Nephron (organoid): ENCODE measurements around the gene ARNT2.
A peak's percentile ranks its signal among the peaks of the same experiment; 100 is the strongest.

Experiments
- H3K27ac Mint-ChIP-seq, 3 experiments: 2 replicates each; pipeline ENCODE4 v1.8.0; 2020; ENCODE audit warnings: mixed read lengths in 3 of 3, mild to moderate bottlenecking in 2 of 3, moderate library complexity in 1 of 3
- H3K27me3 Mint-ChIP-seq: 2 replicates; pipeline ENCODE4 v1.8.0; 2021; ENCODE audit warnings: low read depth, mild to moderate bottlenecking, moderate library complexity, mixed read lengths
- H3K36me3 Mint-ChIP-seq: 2 replicates; pipeline ENCODE4 v1.8.0; 2020; ENCODE audit warnings: low read depth, mixed read lengths
- H3K4me1 Mint-ChIP-seq: 2 replicates; pipeline ENCODE4 v1.8.0; 2020; ENCODE audit warnings: mixed read lengths
- H3K4me3 Mint-ChIP-seq, 3 experiments: 2 replicates each; pipeline ENCODE4 v1.8.0; 2020; ENCODE audit warnings: mild to moderate bottlenecking in 3 of 3, mixed read lengths in 3 of 3, moderate library complexity in 2 of 3
- H3K9me3 Mint-ChIP-seq: 2 replicates; pipeline ENCODE4 v1.8.0; 2020; ENCODE audit warnings: mixed read lengths
- TF ChIP-seq, protein P1 (sequence below), 3 experiments: fragments of 200-600 bp; sonication (generic); IDR thresholded peaks; one replicate each; pipeline ENCODE4 v1.5.0; 2021; ENCODE audit warnings: antibody characterized with exemption in 3 of 3; ENCODE audit not compliant: unreplicated experiment in 3 of 3

Gene ARNT2

DNA sequence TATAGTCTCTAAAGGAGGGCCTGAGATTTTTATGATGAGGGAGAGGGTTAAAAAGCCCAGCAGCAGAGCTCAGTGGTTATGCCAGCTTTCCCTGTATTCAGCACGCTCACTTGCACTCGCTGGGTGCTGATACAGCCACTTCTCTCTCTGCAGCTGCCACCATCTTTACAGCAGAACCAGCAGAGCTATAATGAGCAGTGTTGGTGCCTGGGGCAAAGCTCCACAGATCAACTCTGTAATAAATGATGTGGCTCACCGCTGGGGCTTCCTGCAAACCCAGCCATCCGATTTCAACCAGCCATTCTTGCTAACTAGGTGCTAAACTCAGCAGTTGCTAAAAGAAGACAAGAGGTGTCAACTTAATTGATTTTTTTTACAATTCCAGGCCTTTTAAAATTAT, 48.0 kb downstream of the ARNT2 start:
- Mint-ChIP-seq H3K27me3 (no peaks in the 10 kb centered on the region), H3K4me3 (no peak overlapping the region), H3K4me1 (peaks cover 16% of the 10 kb centered on the region), H3K9me3 (no peaks in the 10 kb centered on the region), H3K27ac (peak overlapping the region in 1 of 3 experiments; percentile 80), H3K36me3 (peaks cover 16% of the 10 kb centered on the region)
- TF ChIP-seq, protein P1, sequence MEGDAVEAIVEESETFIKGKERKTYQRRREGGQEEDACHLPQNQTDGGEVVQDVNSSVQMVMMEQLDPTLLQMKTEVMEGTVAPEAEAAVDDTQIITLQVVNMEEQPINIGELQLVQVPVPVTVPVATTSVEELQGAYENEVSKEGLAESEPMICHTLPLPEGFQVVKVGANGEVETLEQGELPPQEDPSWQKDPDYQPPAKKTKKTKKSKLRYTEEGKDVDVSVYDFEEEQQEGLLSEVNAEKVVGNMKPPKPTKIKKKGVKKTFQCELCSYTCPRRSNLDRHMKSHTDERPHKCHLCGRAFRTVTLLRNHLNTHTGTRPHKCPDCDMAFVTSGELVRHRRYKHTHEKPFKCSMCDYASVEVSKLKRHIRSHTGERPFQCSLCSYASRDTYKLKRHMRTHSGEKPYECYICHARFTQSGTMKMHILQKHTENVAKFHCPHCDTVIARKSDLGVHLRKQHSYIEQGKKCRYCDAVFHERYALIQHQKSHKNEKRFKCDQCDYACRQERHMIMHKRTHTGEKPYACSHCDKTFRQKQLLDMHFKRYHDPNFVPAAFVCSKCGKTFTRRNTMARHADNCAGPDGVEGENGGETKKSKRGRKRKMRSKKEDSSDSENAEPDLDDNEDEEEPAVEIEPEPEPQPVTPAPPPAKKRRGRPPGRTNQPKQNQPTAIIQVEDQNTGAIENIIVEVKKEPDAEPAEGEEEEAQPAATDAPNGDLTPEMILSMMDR (IDR thresholded peaks at IDR 0.05; ENCODE audit: unreplicated experiment in 3 of 3) = no peak

DNA sequence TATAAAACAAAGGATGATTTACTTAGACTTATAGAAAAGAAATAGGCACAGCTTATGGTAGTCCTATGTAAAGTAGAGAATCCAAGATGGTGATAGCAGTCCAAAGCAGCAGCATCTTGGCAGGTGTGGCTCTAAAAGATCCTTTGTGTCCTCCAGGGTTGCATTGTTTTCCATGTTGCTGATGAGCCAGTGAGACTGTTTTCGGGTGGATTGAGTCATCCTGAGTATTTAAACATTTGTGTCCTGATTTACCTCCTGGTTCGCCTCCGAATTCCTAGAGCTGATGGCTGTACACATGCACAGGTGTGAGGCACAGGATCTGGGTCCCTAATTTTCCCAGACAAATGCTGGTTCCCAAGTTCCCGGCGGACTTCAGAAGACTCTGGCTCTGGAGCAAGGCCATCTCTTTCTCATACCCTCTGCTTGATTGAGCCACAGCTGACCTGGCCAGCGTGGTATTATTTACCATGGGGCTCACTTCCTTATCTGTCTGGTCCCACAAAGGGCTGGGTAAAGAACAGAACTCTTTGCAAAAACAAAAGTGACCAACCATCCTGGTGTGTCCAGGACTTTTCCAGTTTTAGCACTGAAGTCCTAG, 51.0 kb downstream of the ARNT2 start:
- no peak overlapping the region for H3K4me3 Mint-ChIP-seq
- H3K9me3 Mint-ChIP-seq = no peaks in the 10 kb centered on the region

GRCh38 chr15:80455668-80456442, 51.7 kb downstream of the ARNT2 start:
- H3K27ac Mint-ChIP-seq = peak overlapping the region in 1 of 3 experiments; percentile 44

More for the DNA sequence above, 51.0 kb downstream of the ARNT2 start:
- TF ChIP-seq, protein P1 (IDR thresholded peaks at IDR 0.05; ENCODE audit: unreplicated experiment in 3 of 3) = no peak
- H3K36me3 Mint-ChIP-seq = peaks cover 26% of the 10 kb centered on the region
- no peaks in the 10 kb centered on the region for H3K27me3 Mint-ChIP-seq
- H3K27ac Mint-ChIP-seq = no peak overlapping the region
- H3K4me1 Mint-ChIP-seq = peaks cover 36% of the 10 kb centered on the region

GRCh38 chr15:80456517-80457492, 52.6 kb downstream of the ARNT2 start:
- H3K27ac Mint-ChIP-seq = no peak overlapping the region
- H3K4me1 Mint-ChIP-seq = peaks cover 52% of the 10 kb centered on the region
- no peaks in the 10 kb centered on the region for H3K9me3 Mint-ChIP-seq
- peaks cover 34% of the 10 kb centered on the region for H3K36me3 Mint-ChIP-seq
- H3K4me3 Mint-ChIP-seq = no peak overlapping the region
- H3K27me3 Mint-ChIP-seq = no peaks in the 10 kb centered on the region
- TF ChIP-seq, protein P1 (IDR thresholded peaks at IDR 0.05; ENCODE audit: unreplicated experiment in 3 of 3) = no peak

More at GRCh38 chr15:80455668-80456442, 51.7 kb downstream of the ARNT2 start:
- TF ChIP-seq, protein P1 (IDR thresholded peaks at IDR 0.05; ENCODE audit: unreplicated experiment in 3 of 3) = peak; percentile 93 to 97 (median 93)
- H3K4me1 Mint-ChIP-seq = peaks cover 43% of the 10 kb centered on the region
- no peaks in the 10 kb centered on the region for H3K27me3 Mint-ChIP-seq
- no peak overlapping the region for H3K4me3 Mint-ChIP-seq
- no peaks in the 10 kb centered on the region for H3K9me3 Mint-ChIP-seq
- H3K36me3 Mint-ChIP-seq = peaks cover 33% of the 10 kb centered on the region

DNA sequence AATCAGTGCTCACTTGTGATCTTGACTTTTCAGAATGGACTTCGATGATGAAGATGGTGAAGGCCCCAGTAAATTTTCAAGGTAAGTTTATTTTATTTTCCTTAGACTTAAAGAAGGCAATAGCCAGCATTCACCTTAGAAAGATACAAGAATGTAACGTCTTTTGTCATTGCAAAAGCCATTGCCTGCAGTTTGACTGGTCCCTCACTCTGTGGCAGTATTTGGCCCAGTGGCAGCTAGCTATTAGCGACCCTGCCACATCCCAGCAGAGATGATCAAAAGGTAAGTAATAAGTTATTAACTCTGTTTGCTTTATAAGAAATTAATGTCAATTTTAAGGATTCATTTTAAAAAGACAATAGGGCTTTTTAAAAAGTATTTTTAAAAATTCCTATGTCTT, 53.7 kb downstream of the ARNT2 start:
- Mint-ChIP-seq H3K27me3 (no peaks in the 10 kb centered on the region), H3K36me3 (peaks cover 35% of the 10 kb centered on the region), H3K27ac (no peak overlapping the region), H3K4me3 (no peak overlapping the region), H3K4me1 (peaks cover 63% of the 10 kb centered on the region), H3K9me3 (no peaks in the 10 kb centered on the region)
- TF ChIP-seq, protein P1 (IDR thresholded peaks at IDR 0.05; ENCODE audit: unreplicated experiment in 3 of 3) = no peak
